ENCODE results near the gene C4B. TPM values are rescaled to one million over a fixed set of nuclear protein-coding genes. Genes with fewer than 3 reads are reported as not detected.
"Not testable (repeated sequence)": the region's sequence is repeated elsewhere in the genome, so short reads cannot be mapped to it uniquely, and the experiment has no call there.

The C4B gene
- total RNA-seq, 2 donors from 2014 or later = 49.2 to 137 TPM

DNA sequence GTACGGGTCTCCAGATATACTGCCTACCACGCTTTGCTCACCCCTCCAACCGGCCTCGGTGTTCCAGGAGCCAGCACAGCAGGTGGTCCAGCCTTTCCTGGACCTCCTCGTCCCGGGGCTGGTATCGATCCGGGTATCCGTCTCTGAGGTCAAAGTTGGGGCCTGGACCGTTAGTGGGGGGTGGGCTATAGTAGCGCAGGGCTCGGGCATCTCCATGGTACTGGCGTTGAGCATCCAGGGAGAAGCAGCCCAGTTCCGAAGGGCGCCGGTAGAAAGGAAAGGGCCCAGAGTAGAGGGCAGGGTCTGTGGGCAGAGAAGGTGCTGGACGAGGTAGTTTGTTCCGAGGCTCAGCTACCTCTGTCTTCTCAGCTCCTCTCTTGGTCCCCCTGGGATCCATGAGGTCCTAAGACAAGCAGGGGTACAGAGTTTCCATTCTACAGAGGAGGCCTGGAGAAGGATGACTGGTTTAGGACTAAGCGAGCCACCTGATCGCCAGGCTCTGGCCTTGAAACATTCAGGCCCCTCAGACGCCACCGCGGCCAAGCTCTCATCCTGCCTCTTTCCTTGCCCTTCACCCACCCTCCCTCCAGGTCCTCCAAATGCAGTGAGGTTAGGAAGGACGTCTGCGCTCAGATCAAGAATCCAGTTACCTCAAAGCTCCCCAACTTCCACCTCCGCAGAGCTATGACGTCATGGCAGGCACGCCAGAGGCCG lies 43.2 kb upstream of the C4B start:
- H3K27ac ChIP-seq = peak overlapping the region; percentile 98 to 99
- H3K36me3 ChIP-seq = peaks cover 7 to 12% of the 10 kb centered on the region in 2 donors
- intact Hi-C loops (cut with DNase I) = no loop called here
- no peak for DNase-seq (ENCODE audit: low spot score)
- peak overlapping the region; percentile 64 to 75 for H3K4me3 ChIP-seq
- TF ChIP-seq POLR2AphosphoS5 (IDR thresholded peaks at IDR 0.05) (no peak), POLR2A (IDR thresholded peaks at IDR 0.05) (no peak)
- TF ChIP-seq, protein P1, sequence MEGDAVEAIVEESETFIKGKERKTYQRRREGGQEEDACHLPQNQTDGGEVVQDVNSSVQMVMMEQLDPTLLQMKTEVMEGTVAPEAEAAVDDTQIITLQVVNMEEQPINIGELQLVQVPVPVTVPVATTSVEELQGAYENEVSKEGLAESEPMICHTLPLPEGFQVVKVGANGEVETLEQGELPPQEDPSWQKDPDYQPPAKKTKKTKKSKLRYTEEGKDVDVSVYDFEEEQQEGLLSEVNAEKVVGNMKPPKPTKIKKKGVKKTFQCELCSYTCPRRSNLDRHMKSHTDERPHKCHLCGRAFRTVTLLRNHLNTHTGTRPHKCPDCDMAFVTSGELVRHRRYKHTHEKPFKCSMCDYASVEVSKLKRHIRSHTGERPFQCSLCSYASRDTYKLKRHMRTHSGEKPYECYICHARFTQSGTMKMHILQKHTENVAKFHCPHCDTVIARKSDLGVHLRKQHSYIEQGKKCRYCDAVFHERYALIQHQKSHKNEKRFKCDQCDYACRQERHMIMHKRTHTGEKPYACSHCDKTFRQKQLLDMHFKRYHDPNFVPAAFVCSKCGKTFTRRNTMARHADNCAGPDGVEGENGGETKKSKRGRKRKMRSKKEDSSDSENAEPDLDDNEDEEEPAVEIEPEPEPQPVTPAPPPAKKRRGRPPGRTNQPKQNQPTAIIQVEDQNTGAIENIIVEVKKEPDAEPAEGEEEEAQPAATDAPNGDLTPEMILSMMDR (IDR thresholded peaks at IDR 0.05) = no peak
- H3K4me1 ChIP-seq (replicated peaks) = peaks cover 10% of the 10 kb centered on the region
- no peaks in the 10 kb centered on the region for H3K9me3 ChIP-seq
- no peaks in the 10 kb centered on the region for H3K27me3 ChIP-seq (replicated peaks; ENCODE audit: insufficient read depth)
- WGBS = 22% methylated on average over 29 of the region's 29 CpGs

DNA sequence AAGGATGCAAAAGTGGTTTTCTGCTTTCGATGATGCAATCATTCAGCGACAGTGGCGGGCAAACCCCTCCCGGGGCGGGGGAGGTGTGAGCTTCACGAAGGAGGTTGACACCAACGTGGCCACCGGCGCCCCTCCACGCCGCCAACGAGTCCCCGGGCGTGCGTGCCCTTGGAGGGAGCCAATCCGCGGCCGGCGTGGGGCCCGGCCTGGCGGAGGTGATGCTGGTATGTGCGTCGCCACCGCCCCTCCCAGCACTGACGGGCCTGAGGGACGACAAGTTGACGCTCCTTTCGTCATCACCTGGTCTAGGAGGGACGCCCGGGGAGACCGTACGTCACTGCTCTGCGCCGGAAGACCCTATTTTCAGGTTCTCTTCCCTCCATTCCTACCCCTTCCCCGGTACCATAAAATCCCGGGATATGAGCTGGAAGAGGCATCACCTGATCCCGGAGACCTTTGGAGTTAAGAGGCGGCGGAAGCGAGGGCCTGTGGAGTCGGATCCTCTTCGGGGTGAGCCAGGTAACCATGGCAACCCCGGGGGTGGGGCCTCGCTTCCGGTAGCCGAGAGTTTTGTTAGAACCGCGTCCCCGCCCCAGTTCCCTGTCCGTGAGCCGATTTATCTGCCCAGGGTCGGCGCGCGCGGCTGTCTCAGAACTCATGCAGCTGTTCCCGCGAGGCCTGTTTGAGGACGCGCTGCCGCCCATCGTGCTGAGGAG lies 42.4 kb upstream of the C4B start, which contains the start of gene DXO:
DXO (minus strand) TSS at position 146 of the 716 bp plus-strand sequence. CDS start 463 bp downstream, outside the sequence.
- Histone ChIP-seq H3K9me3 (no peaks in the 10 kb centered on the region), H3K27me3 (replicated peaks; ENCODE audit: insufficient read depth) (no peaks in the 10 kb centered on the region), H3K4me3 (peak within 1 kb of the TSS; percentile 64 to 75), H3K36me3 (peaks cover 4 to 12% of the 10 kb centered on the region in 2 donors), H3K27ac (peak within 1 kb of the TSS; percentile 98 to 99), H3K4me1 (replicated peaks) (peaks cover 10% of the 10 kb centered on the region)
- intact Hi-C loops (cut with DNase I) = no loop called here
- peak; percentile 95 for DNase-seq (ENCODE audit: low spot score)
- TF ChIP-seq, protein P1 (IDR thresholded peaks at IDR 0.05) = peak in 2 of 4 experiments; percentile 4 to 18
- TF ChIP-seq POLR2AphosphoS5 (IDR thresholded peaks at IDR 0.05) (peak; percentile 94), POLR2A (IDR thresholded peaks at IDR 0.05) (peak; percentile 48)
- 0% methylated on average over 46 of the region's 62 CpGs for WGBS

DNA sequence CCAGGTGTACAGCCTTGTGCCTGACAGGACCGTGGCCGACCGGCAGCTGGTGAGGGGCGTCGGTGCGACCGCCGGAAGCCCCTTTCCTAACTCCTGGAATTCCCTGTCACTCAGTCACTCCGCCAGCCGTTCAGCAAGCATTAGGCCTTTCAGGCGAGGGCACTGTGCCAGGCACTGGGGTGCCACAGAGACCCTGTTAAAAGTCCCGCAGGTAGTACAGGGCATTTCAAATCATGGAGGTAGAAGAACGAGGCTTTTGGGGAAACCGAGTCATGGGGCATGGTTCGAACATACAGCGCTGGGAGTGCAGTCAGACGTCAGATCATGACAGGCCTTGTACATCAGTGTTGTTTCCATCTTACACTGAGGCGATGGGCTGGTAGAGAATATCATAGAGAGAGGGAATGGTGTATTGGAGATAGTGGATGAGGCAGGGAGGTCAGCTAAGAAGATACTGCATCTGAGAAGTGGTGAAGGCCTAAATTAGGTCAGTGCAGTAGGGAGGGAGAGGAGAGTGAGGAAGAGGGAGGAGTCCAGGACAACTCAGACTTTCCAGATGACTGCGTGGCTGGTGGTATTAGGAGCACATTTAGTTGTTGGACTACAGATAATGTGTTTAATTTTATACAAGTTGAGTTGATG lies 41.8 kb upstream of the C4B start:
- peak overlapping the region; percentile 64 to 75 for H3K4me3 ChIP-seq
- H3K27me3 ChIP-seq (replicated peaks; ENCODE audit: insufficient read depth) = no peaks in the 10 kb centered on the region
- no peak for DNase-seq (ENCODE audit: low spot score)
- H3K36me3 ChIP-seq = peaks cover 0 to 12% of the 10 kb centered on the region in 2 donors
- H3K27ac ChIP-seq = peak overlapping the region; percentile 98 to 99
- H3K4me1 ChIP-seq (replicated peaks) = peaks cover 10% of the 10 kb centered on the region
- intact Hi-C loops (cut with DNase I) = no loop called here
- 5% methylated on average over 16 of the region's 19 CpGs for WGBS
- no peak for TF ChIP-seq POLR2AphosphoS5 (IDR thresholded peaks at IDR 0.05)
- TF ChIP-seq, protein P1 (IDR thresholded peaks at IDR 0.05) = no peak
- no peak for TF ChIP-seq POLR2A (IDR thresholded peaks at IDR 0.05)
- no peaks in the 10 kb centered on the region for H3K9me3 ChIP-seq

DNA sequence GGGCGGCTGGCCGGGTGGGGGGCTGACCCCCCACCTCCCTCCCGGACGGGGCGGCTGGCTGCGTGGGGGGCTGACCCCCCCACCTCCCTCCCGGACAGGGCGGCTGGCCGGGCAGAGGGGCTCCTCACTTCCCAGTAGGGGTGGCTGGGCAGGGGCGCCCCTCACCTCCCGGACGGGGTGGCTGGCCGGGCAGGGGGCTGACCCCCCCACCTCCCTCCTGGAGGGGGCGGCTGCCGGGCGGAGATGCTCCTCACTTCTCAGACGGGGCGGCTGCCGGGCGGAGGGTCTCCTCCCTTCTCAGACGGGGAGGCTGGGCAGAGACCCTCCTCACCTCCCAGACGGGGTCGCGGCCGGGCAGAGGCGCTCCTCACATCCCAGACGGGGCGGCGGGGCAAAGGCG lies 38.5 kb upstream of the C4B start:
- H3K4me3 ChIP-seq, H3K36me3 ChIP-seq: not testable (repeated sequence)
- WGBS = no CpG with 5 or more reads among the region's 30 CpGs

DNA sequence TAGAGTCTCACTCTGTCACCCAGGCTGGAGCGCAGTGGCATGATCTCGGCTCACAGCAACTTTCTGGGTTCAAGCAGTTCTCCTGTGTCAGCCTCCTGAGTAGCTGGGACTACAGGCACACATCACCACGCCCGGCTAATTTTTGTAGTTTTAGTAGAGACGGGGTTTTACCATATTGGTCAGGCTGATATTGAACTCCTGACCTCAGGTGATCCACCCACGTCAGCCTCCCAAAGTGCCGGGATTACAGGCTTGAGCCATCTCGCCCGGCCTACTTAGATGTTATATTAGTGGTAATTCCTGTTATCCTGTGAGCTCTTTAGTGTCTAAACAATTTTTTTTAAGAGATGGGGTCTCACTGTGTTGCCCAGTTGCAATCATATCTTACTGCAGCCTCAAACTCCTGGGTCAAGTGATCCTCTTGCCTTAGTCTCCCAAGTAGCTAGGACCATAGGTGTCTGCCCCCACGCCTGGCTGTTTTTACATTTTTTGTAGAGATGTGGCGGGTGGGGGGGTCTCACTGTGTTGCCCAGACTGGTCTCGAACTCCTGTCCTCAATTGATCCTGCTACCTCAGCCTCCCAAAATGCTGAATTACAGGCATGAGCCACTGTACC lies 36.7 kb upstream of the C4B start:
- 94% methylated on average over 12 of the region's 12 CpGs for WGBS
- Histone ChIP-seq H3K4me3 (no peak overlapping the region), H3K27me3 (replicated peaks; ENCODE audit: insufficient read depth) (no peaks in the 10 kb centered on the region), H3K9me3 (no peaks in the 10 kb centered on the region), H3K36me3 (no peaks in the 10 kb centered on the region), H3K27ac (no peak overlapping the region), H3K4me1 (replicated peaks) (no peaks in the 10 kb centered on the region)
- no peak for DNase-seq (ENCODE audit: low spot score)
- intact Hi-C loops (cut with DNase I) = no loop called here
- TF ChIP-seq POLR2AphosphoS5 (IDR thresholded peaks at IDR 0.05) = no peak
- no peak for TF ChIP-seq POLR2A (IDR thresholded peaks at IDR 0.05)
- TF ChIP-seq, protein P1 (IDR thresholded peaks at IDR 0.05) = no peak

More for the DNA sequence above, 38.5 kb upstream of the C4B start:
- H3K27me3 ChIP-seq (replicated peaks; ENCODE audit: insufficient read depth); H3K4me1 ChIP-seq (replicated peaks); DNase-seq (ENCODE audit: low spot score); H3K9me3 ChIP-seq; intact Hi-C loops (cut with DNase I); H3K27ac ChIP-seq: not testable (repeated sequence)

Measured in prostate gland (tissue), 2 donors.